ENCODE measurements around the gene SPATC1L. TPM values are rescaled to one million over a fixed set of nuclear protein-coding genes. Genes with fewer than 3 reads are reported as not detected.
"Not testable (repeated sequence)": the region's sequence is repeated elsewhere in the genome, so short reads cannot be mapped to it uniquely, and the experiment has no call there.

The SPATC1L gene
- total and polyA plus RNA-seq, 2 of the 8 experiments (the other 6 are each of a cell fraction or from before 2014, with no cell fraction given) = 24.9 to 50.0 TPM

GRCh38 chr21:46147429-46147828, 36.8 kb downstream of the SPATC1L start:
- H3K9me3 ChIP-seq (ENCODE audit: insufficient read depth in 2 of 2, low read depth in 1 of 2, low read length in 1 of 2); H3K79me1 ChIP-seq (ENCODE audit: low read depth, low read length); H2BK120ac ChIP-seq (replicated peaks; ENCODE audit: low read depth, low read length); POLR2A ChIA-PET (ENCODE audit: partially characterized antibody); H3K23ac ChIP-seq (ENCODE audit: insufficient read length); H3K14ac ChIP-seq (ENCODE audit: insufficient read length); H2AK5ac ChIP-seq (ENCODE audit: low read depth, low read length); H3K4ac ChIP-seq (replicated peaks; ENCODE audit: insufficient read length, low read depth, low read length); H3K56ac ChIP-seq (replicated peaks; ENCODE audit: insufficient read length, low read depth, low read length); H2BK12ac ChIP-seq (ENCODE audit: low read depth, low read length); H4K8ac ChIP-seq (ENCODE audit: extremely low read depth, insufficient read depth, low read length); H3K18ac ChIP-seq (ENCODE audit: extremely low read depth, low read length); H2BK20ac ChIP-seq (ENCODE audit: low read length); H3K4me3 ChIP-seq (ENCODE audit: extremely low read depth in 1 of 4, insufficient read depth in 2 of 4, low read depth in 3 of 4, low read length in 4 of 4); H2AFZ ChIP-seq (ENCODE audit: low read length); H3K27me3 ChIP-seq (replicated peaks in 1 of 4; ENCODE audit: control insufficient read depth in 3 of 4, extremely low read depth in 1 of 4, insufficient read depth in 3 of 4, low read length in 3 of 4); H2BK5ac ChIP-seq (ENCODE audit: low read depth, low read length); H3K79me2 ChIP-seq (ENCODE audit: control insufficient read depth in 1 of 2, insufficient read depth in 2 of 2, low read length in 2 of 2); H2BK15ac ChIP-seq (ENCODE audit: low read length); H4K5ac ChIP-seq (ENCODE audit: insufficient read length, low read depth, low read length); H4K91ac ChIP-seq (replicated peaks; ENCODE audit: insufficient read length, low read length); H3K23me2 ChIP-seq (ENCODE audit: low read depth, low read length); H3K4me2 ChIP-seq (ENCODE audit: insufficient read depth in 1 of 2, low read depth in 2 of 2, low read length in 2 of 2); H3K27ac ChIP-seq (ENCODE audit: low read depth, low read length); H3K36me3 ChIP-seq (ENCODE audit: control insufficient read depth in 2 of 4, insufficient read depth in 4 of 4, low read length in 3 of 4); H3K9ac ChIP-seq (replicated peaks in 1 of 4; ENCODE audit: extremely low read depth in 1 of 4, low read depth in 3 of 4, low read length in 3 of 4); H4K20me1 ChIP-seq (replicated peaks in 1 of 2; ENCODE audit: control insufficient read depth in 1 of 2, insufficient read depth in 2 of 2, low read length in 2 of 2): not testable (repeated sequence)
- H3K4me1 ChIP-seq (replicated peaks in 1 of 4; ENCODE audit: control insufficient read depth in 3 of 4, insufficient read depth in 4 of 4, low read length in 3 of 4) = peaks cover 0 to 10% (median 4%) of the 10 kb centered on the region in 4 experiments; a peak in 5 of 7 replicates
- WGBS, 2 experiments (ENCODE audit: extremely low coverage in 1 of 2, insufficient coverage in 1 of 2, insufficient read length in 1 of 2, insufficient replicate concordance in 2 of 2, low coverage in 1 of 2, low lambda C conversion rate in 2 of 2, missing lambda C conversion rate in 1 of 2) = 80% methylated on average over 12 of the region's 12 CpGs; no CpG with 5 or more reads in 1 of the 2 experiments
- CTCF ChIA-PET (ENCODE audit: partially characterized antibody) = interaction anchor here (0.6 to 1.6 kb wide), 11 partner anchors 10 to 207 kb away, joined by 3 to 6 read pairs (median 4); no protein-coding TSS in a partner anchor
- DNase-seq (ENCODE audit: low read depth in 1 of 2, low spot score in 2 of 2) (peak; percentile 58 to 83), FAIRE-seq (peak; percentile 87)
- TF ChIP-seq HDAC2 (IDR thresholded peaks at IDR 0.05; ENCODE audit: borderline replicate concordance in 1 of 2, low read depth in 2 of 2, low read length in 2 of 2) = 0 out of 4 replicates have a peak, but pooled peaks of 1 of the 2 experiments have one; percentile 9
- TF ChIP-seq BACH1 (IDR thresholded peaks at IDR 0.05; ENCODE audit: low read length) = 0 out of 2 replicates have a peak, but pooled peaks have one; percentile 30
- TF ChIP-seq RAD21 (IDR thresholded peaks at IDR 0.05 in 1 of 2, conservative IDR thresholded peaks at IDR 0.05 in 1 of 2; ENCODE audit: low read depth in 2 of 2, low read length in 2 of 2) = peak; percentile 75 to 81
- TF ChIP-seq MAX (IDR thresholded peaks at IDR 0.05) = peak; percentile 31; the same call in 1 of the 2 replicates
- peak; percentile 67 for TF ChIP-seq TBP (IDR thresholded peaks at IDR 0.05; ENCODE audit: low read depth, low read length)
- peak in 2 of 3 experiments; percentile 69 to 83; a peak in 3 of 4 replicates for TF ChIP-seq CTCF (IDR thresholded peaks at IDR 0.05; ENCODE audit: control extremely low read depth in 1 of 3, insufficient read depth in 1 of 3, low read depth in 1 of 3, low read length in 3 of 3)
